ENCODE results near the gene THSD4. TPM values are rescaled to one million over a fixed set of nuclear protein-coding genes. Genes with fewer than 3 reads are reported as not detected.

The THSD4 gene
- total RNA-seq, 2 experiments from 2014 or later = not detected

DNA sequence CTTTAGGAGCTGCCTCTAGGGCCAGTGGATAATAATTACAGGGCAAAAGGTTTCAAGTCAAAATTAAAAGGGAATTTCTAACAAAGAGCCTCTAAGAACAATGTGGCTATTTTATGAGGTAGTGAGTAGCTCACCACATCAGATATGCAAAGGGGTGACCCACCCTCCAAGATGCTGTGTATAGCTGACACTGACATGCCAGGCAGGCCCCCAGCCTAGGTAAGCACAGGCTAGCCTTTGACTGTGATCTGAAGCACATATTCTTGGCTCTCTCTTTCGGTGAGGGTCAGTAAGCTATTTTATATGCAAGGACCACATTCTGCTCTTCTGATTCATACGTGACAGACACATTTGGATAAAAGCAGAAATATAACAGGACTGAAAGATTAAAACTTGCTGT is 2.8 kb upstream of the THSD4 start:
- intact Hi-C loops (cut with micrococcal nuclease; ENCODE audit: unreplicated experiment) = no loop called here
- H3K4me3 ChIP-seq (ENCODE audit: low read depth, low read length, poor library complexity, severe bottlenecking) = no peak overlapping the region
- H3K4me2 ChIP-seq (ENCODE audit: low read length) = no peak overlapping the region
- H3K36me3 ChIP-seq (ENCODE audit: insufficient read depth, low read length) = no peaks in the 10 kb centered on the region
- DNase-seq (ENCODE audit: low spot score) = no peak
- ChIA-PET POLR2A (no interaction called here), CTCF (ENCODE audit: unreplicated experiment) (no interaction called here)
- no peak overlapping the region for H3K27ac ChIP-seq (ENCODE audit: low read depth, low read length, poor library complexity, severe bottlenecking)
- H3K4me1 ChIP-seq (ENCODE audit: insufficient read depth, low read length, poor library complexity, severe bottlenecking) = no peaks in the 10 kb centered on the region
- H3K9me3 ChIP-seq (ENCODE audit: low read length) = no peaks in the 10 kb centered on the region
- no peaks in the 10 kb centered on the region for H3K9me2 ChIP-seq (ENCODE audit: insufficient read depth, low read length)
- TF ChIP-seq, protein P1, sequence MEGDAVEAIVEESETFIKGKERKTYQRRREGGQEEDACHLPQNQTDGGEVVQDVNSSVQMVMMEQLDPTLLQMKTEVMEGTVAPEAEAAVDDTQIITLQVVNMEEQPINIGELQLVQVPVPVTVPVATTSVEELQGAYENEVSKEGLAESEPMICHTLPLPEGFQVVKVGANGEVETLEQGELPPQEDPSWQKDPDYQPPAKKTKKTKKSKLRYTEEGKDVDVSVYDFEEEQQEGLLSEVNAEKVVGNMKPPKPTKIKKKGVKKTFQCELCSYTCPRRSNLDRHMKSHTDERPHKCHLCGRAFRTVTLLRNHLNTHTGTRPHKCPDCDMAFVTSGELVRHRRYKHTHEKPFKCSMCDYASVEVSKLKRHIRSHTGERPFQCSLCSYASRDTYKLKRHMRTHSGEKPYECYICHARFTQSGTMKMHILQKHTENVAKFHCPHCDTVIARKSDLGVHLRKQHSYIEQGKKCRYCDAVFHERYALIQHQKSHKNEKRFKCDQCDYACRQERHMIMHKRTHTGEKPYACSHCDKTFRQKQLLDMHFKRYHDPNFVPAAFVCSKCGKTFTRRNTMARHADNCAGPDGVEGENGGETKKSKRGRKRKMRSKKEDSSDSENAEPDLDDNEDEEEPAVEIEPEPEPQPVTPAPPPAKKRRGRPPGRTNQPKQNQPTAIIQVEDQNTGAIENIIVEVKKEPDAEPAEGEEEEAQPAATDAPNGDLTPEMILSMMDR (conservative IDR thresholded peaks at IDR 0.05; ENCODE audit: low read length) = no peak
- TF ChIP-seq EZH2phosphoT487 (IDR thresholded peaks at IDR 0.05; ENCODE audit: borderline replicate concordance, low read depth, low read length) = no peak
- H2AFZ ChIP-seq (ENCODE audit: low read length) = no peak overlapping the region
- no TSS peak for BruUV-seq (replicated peaks)
- H3K79me2 ChIP-seq (ENCODE audit: insufficient read depth, low read depth, low read length) = no peaks in the 10 kb centered on the region
- no peaks in the 10 kb centered on the region for H4K20me1 ChIP-seq (ENCODE audit: insufficient read depth, low read length)

GRCh38 chr15:71114066-71114680 is 1.1 kb upstream of the THSD4 start:
- POLR2A ChIA-PET = no interaction called here
- intact Hi-C loops (cut with micrococcal nuclease; ENCODE audit: unreplicated experiment) = no loop called here
- Histone ChIP-seq H3K27ac (ENCODE audit: low read depth, low read length, poor library complexity, severe bottlenecking) (no peak overlapping the region), H3K4me1 (ENCODE audit: insufficient read depth, low read length, poor library complexity, severe bottlenecking) (no peaks in the 10 kb centered on the region), H2AFZ (ENCODE audit: low read length) (no peak overlapping the region), H3K9me3 (ENCODE audit: low read length) (no peaks in the 10 kb centered on the region), H4K20me1 (ENCODE audit: insufficient read depth, low read length) (no peaks in the 10 kb centered on the region), H3K36me3 (ENCODE audit: insufficient read depth, low read length) (no peaks in the 10 kb centered on the region), H3K79me2 (ENCODE audit: insufficient read depth, low read depth, low read length) (no peaks in the 10 kb centered on the region), H3K4me3 (ENCODE audit: low read depth, low read length, poor library complexity, severe bottlenecking) (no peak overlapping the region), H3K9me2 (ENCODE audit: insufficient read depth, low read length) (no peaks in the 10 kb centered on the region), H3K4me2 (ENCODE audit: low read length) (no peak overlapping the region)
- CTCF ChIA-PET (ENCODE audit: unreplicated experiment) = no interaction called here
- TF ChIP-seq EZH2phosphoT487 (IDR thresholded peaks at IDR 0.05; ENCODE audit: borderline replicate concordance, low read depth, low read length) = no peak
- TF ChIP-seq, protein P1 (conservative IDR thresholded peaks at IDR 0.05; ENCODE audit: low read length) = no peak
- no peak for DNase-seq (ENCODE audit: low spot score)
- BruUV-seq (replicated peaks) = no TSS peak

DNA sequence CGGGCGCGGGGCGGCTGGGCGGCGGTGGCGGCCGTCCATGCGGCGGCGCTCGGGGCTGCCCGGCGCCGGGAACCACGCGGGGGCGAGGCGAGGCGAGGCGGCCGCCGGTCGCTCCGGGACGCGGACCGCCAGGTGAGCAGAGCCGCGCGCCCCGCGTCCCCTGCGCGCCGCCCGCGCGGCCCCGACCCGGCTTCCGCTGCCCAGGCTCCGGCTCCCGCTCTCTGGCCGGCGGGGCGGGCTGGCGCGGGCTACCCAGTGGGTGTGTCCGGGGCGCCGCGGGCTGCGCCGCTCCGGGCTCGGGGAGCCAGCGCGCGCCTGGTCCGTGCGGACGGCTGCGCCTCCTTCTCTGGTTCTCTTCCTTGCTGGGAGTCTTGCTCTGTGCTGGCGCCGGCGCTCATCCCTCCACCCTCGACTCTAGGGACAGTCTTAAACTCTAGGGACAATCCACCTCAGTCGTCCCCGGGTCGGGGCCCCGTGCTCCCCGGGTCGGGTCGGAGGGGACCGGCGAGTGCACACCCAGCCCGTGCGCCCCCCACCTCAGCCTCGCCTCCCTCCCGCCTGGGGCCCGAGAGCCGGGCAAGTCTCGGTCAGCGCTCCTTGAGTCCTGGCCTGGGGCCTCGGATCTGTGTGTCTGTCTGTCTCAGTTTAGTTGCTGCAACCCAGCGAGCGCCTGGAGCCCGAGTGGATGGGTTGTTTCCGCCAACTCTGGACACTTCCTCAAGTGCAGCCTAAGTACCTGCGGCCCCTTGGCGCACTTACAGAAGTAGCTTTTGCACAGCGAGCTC is 488 bp downstream of the THSD4 start:
- Histone ChIP-seq H3K4me2 (ENCODE audit: low read length) (no peak overlapping the region), H3K9me2 (ENCODE audit: insufficient read depth, low read length) (no peaks in the 10 kb centered on the region), H3K79me2 (ENCODE audit: insufficient read depth, low read depth, low read length) (no peaks in the 10 kb centered on the region), H3K4me1 (ENCODE audit: insufficient read depth, low read length, poor library complexity, severe bottlenecking) (no peaks in the 10 kb centered on the region), H3K27ac (ENCODE audit: low read depth, low read length, poor library complexity, severe bottlenecking) (no peak overlapping the region), H4K20me1 (ENCODE audit: insufficient read depth, low read length) (no peaks in the 10 kb centered on the region), H3K4me3 (ENCODE audit: low read depth, low read length, poor library complexity, severe bottlenecking) (no peak overlapping the region), H3K36me3 (ENCODE audit: insufficient read depth, low read length) (no peaks in the 10 kb centered on the region), H3K9me3 (ENCODE audit: low read length) (no peaks in the 10 kb centered on the region), H2AFZ (ENCODE audit: low read length) (no peak overlapping the region)
- intact Hi-C loops (cut with micrococcal nuclease; ENCODE audit: unreplicated experiment) = no loop called here
- TF ChIP-seq, protein P1 (conservative IDR thresholded peaks at IDR 0.05; ENCODE audit: low read length) = no peak
- TF ChIP-seq EZH2phosphoT487 (IDR thresholded peaks at IDR 0.05; ENCODE audit: borderline replicate concordance, low read depth, low read length) = no peak
- DNase-seq (ENCODE audit: low spot score) = no peak
- CTCF ChIA-PET (ENCODE audit: unreplicated experiment) = no interaction called here
- no TSS peak for BruUV-seq (replicated peaks)
- POLR2A ChIA-PET = no interaction called here
